ENCODE results near the gene PRMT1.

- TF ChIP-seq CTCF (IDR thresholded peaks at IDR 0.05; ENCODE audit: insufficient read depth, low read depth, low read length) (no peak), EZH2 (IDR thresholded peaks at IDR 0.05; ENCODE audit: insufficient read depth, low read length) (no peak)
Observed at GRCh38 chr19:49631610-49632192, 45.4 kb upstream of the PRMT1 start.

Data from astrocyte (in vitro differentiated cells and primary cell).